Measurements from ENCODE around the gene CXCR1.

CXCR1 gene

DNA sequence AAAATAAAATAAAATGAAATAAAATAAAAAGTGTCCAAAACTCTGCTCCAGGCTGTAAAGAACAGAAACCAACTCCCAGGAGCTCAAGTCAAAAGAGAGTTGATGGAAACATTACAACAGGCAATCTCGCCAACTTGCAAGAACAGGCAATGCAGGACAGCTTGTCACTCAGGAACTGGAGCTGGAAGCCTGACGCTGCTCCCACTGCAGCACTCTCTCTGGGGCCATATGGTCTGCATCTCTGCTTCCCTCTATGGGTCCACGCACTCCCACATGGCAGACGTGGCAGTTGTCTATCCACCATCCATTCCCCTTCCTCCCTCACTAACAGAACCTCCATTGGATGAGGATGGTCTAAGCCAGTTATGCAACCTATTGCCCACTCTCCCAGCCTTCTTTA, 26.9 kb upstream of the CXCR1 start:
- no peak overlapping the region for H3K4me3 ChIP-seq (ENCODE audit: low read depth, low read length)
- TF ChIP-seq, protein P1, sequence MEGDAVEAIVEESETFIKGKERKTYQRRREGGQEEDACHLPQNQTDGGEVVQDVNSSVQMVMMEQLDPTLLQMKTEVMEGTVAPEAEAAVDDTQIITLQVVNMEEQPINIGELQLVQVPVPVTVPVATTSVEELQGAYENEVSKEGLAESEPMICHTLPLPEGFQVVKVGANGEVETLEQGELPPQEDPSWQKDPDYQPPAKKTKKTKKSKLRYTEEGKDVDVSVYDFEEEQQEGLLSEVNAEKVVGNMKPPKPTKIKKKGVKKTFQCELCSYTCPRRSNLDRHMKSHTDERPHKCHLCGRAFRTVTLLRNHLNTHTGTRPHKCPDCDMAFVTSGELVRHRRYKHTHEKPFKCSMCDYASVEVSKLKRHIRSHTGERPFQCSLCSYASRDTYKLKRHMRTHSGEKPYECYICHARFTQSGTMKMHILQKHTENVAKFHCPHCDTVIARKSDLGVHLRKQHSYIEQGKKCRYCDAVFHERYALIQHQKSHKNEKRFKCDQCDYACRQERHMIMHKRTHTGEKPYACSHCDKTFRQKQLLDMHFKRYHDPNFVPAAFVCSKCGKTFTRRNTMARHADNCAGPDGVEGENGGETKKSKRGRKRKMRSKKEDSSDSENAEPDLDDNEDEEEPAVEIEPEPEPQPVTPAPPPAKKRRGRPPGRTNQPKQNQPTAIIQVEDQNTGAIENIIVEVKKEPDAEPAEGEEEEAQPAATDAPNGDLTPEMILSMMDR (IDR thresholded peaks at IDR 0.05; ENCODE audit: borderline replicate concordance, insufficient read depth, low read depth, low read length), result no peak

DNA sequence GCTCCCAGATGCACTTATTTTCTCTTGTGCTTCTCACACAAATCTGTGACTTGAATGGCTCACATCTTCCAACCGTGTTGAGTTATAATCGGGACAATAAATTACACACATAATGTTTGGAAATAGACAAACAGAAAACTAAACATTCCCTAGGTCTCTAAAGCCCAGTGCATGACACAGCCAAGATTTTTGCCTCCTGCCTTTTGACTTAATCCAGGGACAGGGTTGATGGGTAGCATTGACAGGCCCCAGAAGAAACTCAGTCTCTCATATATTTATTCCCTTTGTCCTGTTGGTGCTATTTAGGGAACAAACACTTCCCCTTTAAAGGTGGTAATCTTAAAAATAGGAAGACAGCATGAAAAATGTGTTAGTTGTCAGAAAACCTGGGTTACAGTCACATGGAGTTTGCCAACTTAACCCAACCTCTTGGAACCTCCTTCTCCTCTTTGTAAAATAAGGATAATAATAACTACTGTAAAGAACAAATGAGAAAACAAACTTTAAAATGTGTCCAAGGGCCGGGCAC, 26.2 kb upstream of the CXCR1 start:
- TF ChIP-seq, protein P1 (IDR thresholded peaks at IDR 0.05; ENCODE audit: borderline replicate concordance, insufficient read depth, low read depth, low read length), result no peak

DNA sequence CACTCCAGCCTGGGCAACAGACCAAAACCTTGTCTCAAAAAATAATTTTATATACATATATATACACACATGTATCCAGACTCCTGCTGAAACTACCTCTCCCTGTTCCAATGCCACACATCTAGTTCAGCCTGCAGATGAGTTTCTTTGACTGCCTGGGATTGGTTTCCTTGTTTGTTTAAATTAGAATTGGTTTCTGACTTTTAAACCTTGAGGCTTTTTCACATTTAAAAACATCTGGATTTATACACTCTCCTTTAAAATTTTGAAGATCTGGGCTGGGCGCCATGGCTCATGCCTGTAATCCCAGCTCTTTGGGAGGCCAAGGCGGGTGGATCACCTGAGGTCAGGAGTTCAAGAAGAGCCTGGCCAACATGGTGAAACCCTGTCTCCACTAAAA, 21.8 kb upstream of the CXCR1 start:
- TF ChIP-seq, protein P1 (IDR thresholded peaks at IDR 0.05; ENCODE audit: borderline replicate concordance, insufficient read depth, low read depth, low read length), result no peak

More for the DNA sequence above, 26.2 kb upstream of the CXCR1 start:
- H3K4me3 ChIP-seq (ENCODE audit: low read depth, low read length), result no peak overlapping the region

DNA sequence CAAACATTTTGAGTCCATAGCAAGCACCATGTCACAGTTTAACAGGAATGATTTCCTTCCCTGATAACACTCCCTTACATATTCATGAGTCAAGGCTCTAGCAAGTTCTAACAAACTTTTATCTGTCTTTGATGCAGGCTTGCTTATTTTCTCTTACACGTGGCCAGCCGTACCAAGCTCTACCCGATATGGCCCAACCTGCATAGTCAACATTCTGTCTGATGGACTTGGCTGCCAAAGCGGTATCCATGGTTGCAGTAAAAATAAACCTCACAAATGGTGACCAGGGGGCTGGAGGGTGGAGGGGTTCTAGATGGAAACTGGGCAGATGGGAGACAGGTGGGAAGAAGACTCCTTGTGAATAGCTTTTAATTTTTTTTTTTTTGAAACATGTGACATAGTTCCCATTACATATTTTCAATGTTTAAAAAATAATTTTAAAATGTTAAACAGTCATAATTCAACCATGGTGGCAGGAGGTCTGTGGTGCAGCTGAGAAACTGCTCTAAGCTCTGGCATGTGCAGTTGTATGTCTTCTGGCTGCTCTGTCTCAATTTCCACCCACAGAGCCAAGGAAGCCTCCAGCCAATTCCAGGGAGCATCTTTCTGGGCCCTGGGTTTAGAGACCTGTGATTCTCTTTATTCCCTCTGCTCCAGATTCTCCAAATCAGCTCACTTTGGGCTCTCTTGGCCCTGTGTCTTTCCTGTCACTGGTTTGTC, 20.7 kb upstream of the CXCR1 start:
- TF ChIP-seq, protein P1 (IDR thresholded peaks at IDR 0.05; ENCODE audit: borderline replicate concordance, insufficient read depth, low read depth, low read length), result no peak
- H3K4me3 ChIP-seq (ENCODE audit: low read depth, low read length), result no peak overlapping the region

More for the DNA sequence above, 21.8 kb upstream of the CXCR1 start:
- no peak overlapping the region for H3K4me3 ChIP-seq (ENCODE audit: low read depth, low read length)

DNA sequence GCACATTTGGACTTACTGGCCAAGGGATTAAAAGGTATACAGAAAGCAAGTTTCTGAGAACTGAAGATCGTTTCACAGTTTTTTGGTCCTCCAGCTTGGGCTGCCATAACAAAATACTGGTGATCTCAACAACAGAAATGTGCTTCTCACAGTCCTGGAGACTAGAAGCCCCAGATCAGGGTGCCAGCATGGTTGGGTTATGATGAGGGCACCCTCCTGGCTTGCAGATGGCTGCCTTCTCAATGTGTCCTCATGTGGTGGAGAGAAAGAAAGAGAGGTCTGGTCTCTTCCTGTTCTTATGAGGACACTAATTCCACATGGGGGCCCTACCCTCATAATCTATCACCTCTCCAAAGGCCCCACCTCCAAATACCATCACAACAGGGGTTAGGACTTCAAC, 20.1 kb upstream of the CXCR1 start:
- no peak overlapping the region for H3K4me3 ChIP-seq (ENCODE audit: low read depth, low read length)
- TF ChIP-seq, protein P1 (IDR thresholded peaks at IDR 0.05; ENCODE audit: borderline replicate concordance, insufficient read depth, low read depth, low read length), result no peak

DNA sequence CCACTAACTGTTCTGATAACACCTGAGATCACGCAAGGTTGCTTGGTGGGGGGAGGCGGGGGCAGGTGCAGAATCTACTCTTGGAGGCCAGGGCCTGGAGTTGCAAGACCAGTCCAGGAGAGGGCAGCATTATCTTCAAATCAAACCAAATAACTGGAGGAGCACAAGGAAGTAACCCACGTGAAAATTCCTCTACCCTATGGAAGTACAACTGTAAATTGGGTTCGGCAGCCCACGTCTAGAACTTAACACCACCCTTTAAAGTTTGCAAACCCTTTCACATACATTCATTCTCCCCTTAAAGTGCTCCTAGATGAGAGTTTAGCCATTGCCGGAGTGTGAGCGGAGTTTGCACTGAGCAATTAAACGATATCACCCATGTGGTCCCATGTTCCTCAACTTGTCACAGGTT, 19.6 kb upstream of the CXCR1 start:
- H3K4me3 ChIP-seq (ENCODE audit: low read depth, low read length), result no peak overlapping the region
- TF ChIP-seq, protein P1 (IDR thresholded peaks at IDR 0.05; ENCODE audit: borderline replicate concordance, insufficient read depth, low read depth, low read length), result peak; percentile 84

DNA sequence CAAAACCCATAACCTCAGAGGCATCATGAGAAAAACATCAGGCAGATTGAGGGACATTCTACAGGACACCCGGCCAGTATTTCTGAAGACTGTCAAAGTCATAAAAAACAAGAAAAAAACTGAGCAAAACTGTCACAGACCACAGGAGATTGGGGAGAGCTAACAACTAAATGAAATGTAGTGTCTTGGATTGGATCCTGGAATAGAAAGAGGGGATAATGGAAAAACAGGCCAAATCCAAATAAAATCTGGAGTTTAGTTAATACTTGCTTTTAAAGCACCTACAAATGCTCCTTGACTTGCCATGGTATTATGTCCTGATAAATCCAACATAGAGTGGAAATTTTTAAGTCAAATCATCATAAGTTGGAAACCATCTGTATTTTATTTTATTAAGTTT, 17.6 kb upstream of the CXCR1 start:
- TF ChIP-seq, protein P1 (IDR thresholded peaks at IDR 0.05; ENCODE audit: borderline replicate concordance, insufficient read depth, low read depth, low read length), result no peak
- H3K4me3 ChIP-seq (ENCODE audit: low read depth, low read length), result no peak overlapping the region

Measured in GM12875 (cell line).